Measurements from ENCODE around the gene RNU6-9. TPM values are rescaled to one million over a fixed set of nuclear protein-coding genes. Genes with fewer than 3 reads are reported as not detected.

The RNU6-9 gene
- total RNA-seq, 2 experiments from 2014 or later, result not detected

- Mint-ChIP-seq H3K4me1 (ENCODE audit: low read depth) (peaks cover 14% of the 10 kb centered on the region), H3K4me3 (no peak overlapping the region)
- CTCF ChIA-PET, result no interaction called here
These were observed 36.1 kb downstream of the RNU6-9 start for GRCh38 chr19:929203-929890.

GRCh38 chr19:929891-930258 is 36.6 kb downstream of the RNU6-9 start:
- intact Hi-C loops (cut with DNase I, micrococcal nuclease), result loop anchor here in 1 of 2 experiments (5.0 kb wide), 1 partner anchor 262 kb away; no protein-coding TSS in a partner anchor
- H3K4me1 Mint-ChIP-seq (ENCODE audit: low read depth), result peaks cover 14% of the 10 kb centered on the region
- peak overlapping the region; percentile 51 for H3K4me3 Mint-ChIP-seq
- H3K27me3 Mint-ChIP-seq, result no peaks in the 10 kb centered on the region
- no peak for DNase-seq
- no peak for TF ChIP-seq CTCF (IDR thresholded peaks at IDR 0.05)
- H3K27me3 ChIP-seq (ENCODE audit: control insufficient read depth in 1 of 2, insufficient read depth in 2 of 2, low read length in 2 of 2), result no peaks in the 10 kb centered on the region
- CTCF ChIA-PET, result no interaction called here
- H3K27ac Mint-ChIP-seq, result no peak overlapping the region
- no peak overlapping the region for H3K4me3 ChIP-seq (ENCODE audit: low read length)
- H3K4me1 ChIP-seq (ENCODE audit: insufficient read depth, low read length), result peaks cover 53% of the 10 kb centered on the region
- POLR2A ChIA-PET, result no interaction called here
- ATAC-seq (ENCODE audit: poor library complexity), result no peak
- H3K36me3 Mint-ChIP-seq (ENCODE audit: low read depth), result no peaks in the 10 kb centered on the region
- H3K27ac ChIP-seq (ENCODE audit: low read depth in 1 of 2, low read length in 2 of 2), result no peak overlapping the region
- H3K36me3 ChIP-seq (ENCODE audit: insufficient read depth, low read length), result no peaks in the 10 kb centered on the region
- H3K9me3 Mint-ChIP-seq, result no peaks in the 10 kb centered on the region
- H3K9me3 ChIP-seq (ENCODE audit: control insufficient read depth in 1 of 2, insufficient read depth in 1 of 2, low read length in 2 of 2), result no peaks in the 10 kb centered on the region

More at GRCh38 chr19:929203-929890, 36.1 kb downstream of the RNU6-9 start:
- no peak for TF ChIP-seq CTCF (IDR thresholded peaks at IDR 0.05)
- Histone ChIP-seq H3K4me1 (ENCODE audit: insufficient read depth, low read length) (peaks cover 55% of the 10 kb centered on the region), H3K4me3 (ENCODE audit: low read length) (no peak overlapping the region), H3K36me3 (ENCODE audit: insufficient read depth, low read length) (no peaks in the 10 kb centered on the region), H3K9me3 (ENCODE audit: control insufficient read depth in 1 of 2, insufficient read depth in 1 of 2, low read length in 2 of 2) (no peaks in the 10 kb centered on the region), H3K27me3 (ENCODE audit: control insufficient read depth in 1 of 2, insufficient read depth in 2 of 2, low read length in 2 of 2) (no peaks in the 10 kb centered on the region), H3K27ac (ENCODE audit: low read depth in 1 of 2, low read length in 2 of 2) (no peak overlapping the region)
- ATAC-seq (ENCODE audit: poor library complexity) (no peak), DNase-seq (no peak)
- no peak overlapping the region for H3K27ac Mint-ChIP-seq
- POLR2A ChIA-PET, result no interaction called here
- no peaks in the 10 kb centered on the region for H3K9me3 Mint-ChIP-seq
- no peaks in the 10 kb centered on the region for H3K36me3 Mint-ChIP-seq (ENCODE audit: low read depth)
- no peaks in the 10 kb centered on the region for H3K27me3 Mint-ChIP-seq
- intact Hi-C loops (cut with DNase I, micrococcal nuclease), result loop anchor here in 1 of 2 experiments (5.0 kb wide), 1 partner anchor 263 kb away; no protein-coding TSS in a partner anchor

- CTCF ChIA-PET, result no interaction called here
- POLR2A ChIA-PET, result interaction anchor here (1.1 to 1.7 kb wide), 2 partner anchors 24 to 68 kb away, joined by 3 to 4 read pairs; no protein-coding TSS in a partner anchor
- H3K27me3 ChIP-seq (ENCODE audit: control insufficient read depth in 1 of 2, insufficient read depth in 2 of 2, low read length in 2 of 2), result no peaks in the 10 kb centered on the region
- peaks cover 41% of the 10 kb centered on the region for H3K4me1 ChIP-seq (ENCODE audit: insufficient read depth, low read length)
- intact Hi-C loops (cut with DNase I, micrococcal nuclease), result no loop called here
- H3K9me3 ChIP-seq (ENCODE audit: control insufficient read depth in 1 of 2, insufficient read depth in 1 of 2, low read length in 2 of 2), result peaks cover 0 to 3% of the 10 kb centered on the region in 2 experiments
- no peak overlapping the region for H3K27ac ChIP-seq (ENCODE audit: low read depth in 1 of 2, low read length in 2 of 2)
- Mint-ChIP-seq H3K4me1 (ENCODE audit: low read depth) (peaks cover 14% of the 10 kb centered on the region), H3K9me3 (no peaks in the 10 kb centered on the region), H3K36me3 (ENCODE audit: low read depth) (no peaks in the 10 kb centered on the region), H3K4me3 (peak overlapping the region; percentile 15), H3K27ac (no peak overlapping the region), H3K27me3 (no peaks in the 10 kb centered on the region)
- no peak for DNase-seq
- TF ChIP-seq CTCF (IDR thresholded peaks at IDR 0.05), result no peak
- ATAC-seq (ENCODE audit: poor library complexity), result no peak
- H3K36me3 ChIP-seq (ENCODE audit: insufficient read depth, low read length), result no peaks in the 10 kb centered on the region
- no peak overlapping the region for H3K4me3 ChIP-seq (ENCODE audit: low read length)
These were observed 38.8 kb downstream of the RNU6-9 start for GRCh38 chr19:931860-932647.
